Stimulated activated CD4-positive, alpha-beta T cell treated with anti-CD3 and anti-CD28 coated beads, Interleukin-1b, Interleukin-23, amount 100 ng/mL, for 4 hours (primary cell): Measurements from ENCODE around the gene AMHR2.
"Not testable (repeated sequence)": the region's sequence is repeated elsewhere in the genome, so short reads cannot be mapped to it uniquely, and the experiment has no call there.

Experiments
- DNase-seq, 2 donors: peaks; one replicate each; pipeline ENCODE4 v3.0.0-alpha.2; 2020; ENCODE audit warnings: low read depth in 2 of 2

AMHR2 gene

DNA sequence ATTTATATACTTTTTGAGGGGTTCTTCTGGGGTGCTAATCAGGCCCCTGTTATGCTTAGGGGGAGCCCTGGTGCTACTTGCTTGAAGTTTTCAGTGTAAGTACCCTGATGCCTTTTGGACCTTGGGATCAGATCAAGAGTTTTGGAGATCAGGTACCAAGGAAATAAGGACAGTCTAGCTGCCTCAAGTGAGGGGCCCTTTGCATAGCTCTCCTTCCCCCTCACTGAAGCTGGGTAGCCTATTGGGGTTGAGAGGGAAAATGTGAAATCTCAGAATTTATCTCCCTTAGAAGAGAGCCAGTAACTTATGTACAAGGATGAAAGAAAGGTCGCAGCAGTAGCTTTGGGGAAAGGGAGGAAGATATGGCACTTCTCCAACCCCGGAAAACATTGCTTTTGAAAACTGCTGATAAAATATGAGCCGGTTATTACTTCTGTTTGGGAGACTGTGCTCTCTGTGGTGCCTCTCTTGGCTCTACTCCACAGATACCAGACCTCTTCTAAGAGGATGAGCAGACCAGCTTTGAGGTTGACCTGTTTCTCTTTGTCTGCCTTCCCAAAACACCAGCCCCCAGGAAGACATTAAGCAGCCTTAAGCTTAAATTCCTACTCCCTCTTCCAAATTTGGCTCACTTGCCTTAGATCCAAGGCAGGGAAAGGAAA lies 8.8 kb upstream of the AMHR2 start:
- DNase-seq, result no peak

- not testable (repeated sequence) for DNase-seq
Observed at GRCh38 chr12:53415752-53416389, 7.8 kb upstream of the AMHR2 start.

DNA sequence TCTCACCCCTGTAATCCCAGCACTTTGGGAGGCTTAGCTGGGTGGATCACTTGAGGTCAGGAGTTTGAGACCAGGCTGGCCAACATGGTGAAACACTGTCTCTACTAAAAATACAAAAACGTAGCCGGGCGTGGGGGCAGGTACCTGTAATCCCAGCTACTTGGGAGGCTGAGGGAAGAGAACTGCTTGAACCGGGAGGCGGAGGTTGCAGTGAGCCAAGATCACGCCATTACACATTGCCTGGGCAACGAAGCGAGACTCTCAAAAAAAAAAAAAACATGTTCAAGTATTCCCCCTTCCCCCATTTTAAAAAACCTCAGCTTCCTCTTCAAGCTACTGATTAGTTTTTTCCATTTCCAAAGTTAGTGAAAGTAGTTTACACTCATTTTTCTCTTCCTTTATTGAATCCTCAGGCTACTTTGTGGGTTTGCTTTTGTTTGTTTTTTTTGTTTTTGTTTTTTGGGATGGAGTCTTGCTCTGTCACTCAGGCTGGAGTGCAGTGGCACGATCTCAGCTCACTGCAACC lies 6.3 kb upstream of the AMHR2 start:
- not testable (repeated sequence) for DNase-seq

- DNase-seq, result no peak
Observed at GRCh38 chr12:53418221-53418620, 5.4 kb upstream of the AMHR2 start.

GRCh38 chr12:53419756-53420155 lies 3.9 kb upstream of the AMHR2 start:
- no peak for DNase-seq

DNA sequence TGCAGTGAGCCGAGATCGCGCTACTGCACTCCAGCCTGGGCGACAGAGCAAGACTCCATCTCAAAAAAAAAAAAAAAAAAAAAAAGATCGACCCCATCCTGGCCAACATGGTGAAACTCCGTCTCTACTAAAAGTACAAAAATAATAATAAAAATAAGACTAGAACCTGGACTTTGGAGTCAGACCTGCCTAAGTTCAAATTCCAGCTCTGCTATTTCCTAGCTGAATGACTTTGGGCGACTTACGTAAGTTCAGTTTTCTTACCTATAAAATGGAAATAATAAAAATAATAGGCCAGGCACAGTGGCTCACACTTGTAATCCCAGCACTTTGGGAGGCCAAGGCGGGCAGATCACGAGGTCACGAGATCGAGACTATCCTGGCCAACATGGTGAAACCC lies 1.4 kb upstream of the AMHR2 start:
- not testable (repeated sequence) for DNase-seq

- DNase-seq, result no peak
Observed at GRCh38 chr12:53424626-53425514, 1.2 kb downstream of the AMHR2 start.

- no peak for DNase-seq
Observed at GRCh38 chr12:53425515-53426150, 2.0 kb downstream of the AMHR2 start.

DNA sequence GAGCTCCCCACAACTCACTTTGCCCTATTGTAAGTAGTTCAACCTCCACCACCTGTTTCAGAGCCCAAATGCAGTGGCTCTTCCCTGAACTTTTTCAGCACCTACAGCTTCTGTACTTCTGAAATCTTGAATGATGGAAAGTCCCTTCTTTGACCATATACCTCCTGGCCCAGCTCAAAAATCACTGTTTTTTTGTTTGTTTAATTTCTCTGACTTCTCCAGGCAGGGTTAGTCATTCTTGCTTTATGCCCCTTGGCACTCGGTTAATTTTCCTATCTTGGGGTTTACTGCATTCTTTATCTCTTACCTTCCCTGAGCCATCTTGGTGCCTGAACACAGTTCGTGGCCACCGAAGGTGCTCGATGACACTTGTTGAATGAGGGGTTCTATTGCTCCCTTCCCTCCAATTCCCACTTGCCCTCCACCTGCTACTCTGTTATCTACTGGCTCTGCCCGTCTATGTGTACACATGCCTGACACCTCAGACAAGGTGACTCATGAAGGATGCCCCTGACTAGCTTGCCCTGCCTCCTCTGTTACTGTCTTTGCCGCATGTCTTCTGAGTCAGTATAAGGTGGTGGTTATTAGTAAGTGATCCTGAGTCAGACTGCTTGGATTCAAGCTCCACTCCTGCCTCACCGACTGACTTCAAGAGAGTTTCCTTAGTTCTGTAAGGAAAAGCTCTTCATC lies 4.4 kb downstream of the AMHR2 start:
- DNase-seq, result peak in 1 of 2 donors; percentile 23

DNA sequence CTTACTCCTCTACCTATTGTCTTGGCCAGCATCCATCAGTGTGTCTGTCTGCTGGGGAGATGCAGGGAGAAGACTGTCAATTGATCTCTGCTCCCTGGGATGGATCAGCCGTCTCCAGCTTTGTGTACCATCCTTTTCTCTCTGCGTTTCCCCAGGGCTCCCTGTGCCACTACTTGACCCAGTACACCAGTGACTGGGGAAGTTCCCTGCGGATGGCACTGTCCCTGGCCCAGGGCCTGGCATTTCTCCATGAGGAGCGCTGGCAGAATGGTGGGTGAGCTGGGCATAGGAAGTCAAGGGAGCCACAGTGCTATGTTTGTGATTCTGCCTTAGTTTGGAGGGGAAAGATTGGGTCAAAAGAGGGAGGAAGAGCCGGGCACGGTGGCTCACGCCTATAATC lies 5.1 kb downstream of the AMHR2 start:
- DNase-seq, result no peak

GRCh38 chr12:53430116-53430515 lies 6.5 kb downstream of the AMHR2 start:
- DNase-seq, result no peak

DNA sequence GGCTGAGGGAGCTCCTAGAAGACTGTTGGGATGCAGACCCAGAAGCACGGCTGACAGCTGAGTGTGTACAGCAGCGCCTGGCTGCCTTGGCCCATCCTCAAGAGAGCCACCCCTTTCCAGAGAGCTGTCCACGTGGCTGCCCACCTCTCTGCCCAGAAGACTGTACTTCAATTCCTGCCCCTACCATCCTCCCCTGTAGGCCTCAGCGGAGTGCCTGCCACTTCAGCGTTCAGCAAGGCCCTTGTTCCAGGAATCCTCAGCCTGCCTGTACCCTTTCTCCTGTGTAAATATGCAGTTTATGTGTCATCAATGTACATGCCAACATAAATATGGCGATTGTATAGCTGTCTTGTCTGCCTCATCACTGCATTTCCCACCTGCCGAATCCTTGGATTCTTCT lies 7.5 kb downstream of the AMHR2 start:
- no peak for DNase-seq

- not testable (repeated sequence) for DNase-seq
Observed at GRCh38 chr12:53435326-53435725, 11.7 kb downstream of the AMHR2 start.

GRCh38 chr12:53439582-53439981 lies 15.9 kb downstream of the AMHR2 start:
- DNase-seq, result not testable (repeated sequence)

- peak; percentile 98 to 99 for DNase-seq
Observed at GRCh38 chr12:53441040-53441833, 17.6 kb downstream of the AMHR2 start, which contains the start of gene PRR13. Gene PRR13 (plus strand): TSS chr12:53441734. CDS start chr12:53442715, 981 bp downstream.

DNA sequence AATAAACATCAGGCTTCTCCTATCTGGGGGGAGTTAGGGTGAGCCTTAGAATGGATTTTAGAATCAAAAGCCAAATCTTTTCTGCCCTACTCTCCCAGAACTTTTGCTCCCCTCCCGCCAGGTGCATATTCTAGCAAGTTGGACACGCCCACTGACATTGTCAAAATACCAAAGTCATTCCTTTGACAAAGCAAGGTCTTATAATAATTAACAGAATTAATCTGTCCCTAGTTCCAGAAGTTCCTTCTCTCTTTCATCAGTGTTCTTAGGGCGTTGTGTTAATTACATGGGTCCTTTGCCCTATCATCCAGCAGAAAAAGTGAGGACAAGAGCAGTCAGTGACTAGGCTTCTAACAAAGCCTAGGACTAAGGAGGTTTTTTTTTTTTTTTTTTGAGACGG lies 20.3 kb downstream of the AMHR2 start:
- no peak for DNase-seq

GRCh38 chr12:53444593-53445325 lies 21.1 kb downstream of the AMHR2 start:
- DNase-seq, result not testable (repeated sequence)

- no peak for DNase-seq
Observed at GRCh38 chr12:53450936-53451335, 27.3 kb downstream of the AMHR2 start.

- peak; percentile 92 to 93 for DNase-seq
Observed at GRCh38 chr12:53451661-53452158, 28.1 kb downstream of the AMHR2 start, which contains the start of gene PCBP2. Gene PCBP2 (plus strand): TSS chr12:53452102. CDS start chr12:53454801, 2,699 bp downstream.
